ENCODE measurements around the gene KAZN.

KAZN gene

GRCh38 chr1:14778898-14779865, 180.7 kb downstream of the KAZN start:
- TF ChIP-seq CTCF (IDR thresholded peaks at IDR 0.05; ENCODE audit: low read depth, low read length) = peak; percentile 77
- no peak overlapping the region for H3K4me3 ChIP-seq (ENCODE audit: low read depth, low read length)

GRCh38 chr1:14780271-14780670, 181.8 kb downstream of the KAZN start:
- no peak overlapping the region for H3K4me3 ChIP-seq (ENCODE audit: low read depth, low read length)
- no peak for TF ChIP-seq CTCF (IDR thresholded peaks at IDR 0.05; ENCODE audit: low read depth, low read length)

GRCh38 chr1:14781811-14782210, 183.3 kb downstream of the KAZN start:
- TF ChIP-seq CTCF (IDR thresholded peaks at IDR 0.05; ENCODE audit: low read depth, low read length) = no peak
- no peak overlapping the region for H3K4me3 ChIP-seq (ENCODE audit: low read depth, low read length)

GRCh38 chr1:14782741-14783591, 184.5 kb downstream of the KAZN start:
- no peak for TF ChIP-seq CTCF (IDR thresholded peaks at IDR 0.05; ENCODE audit: low read depth, low read length)
- H3K4me3 ChIP-seq (ENCODE audit: low read depth, low read length) = no peak overlapping the region

- no peak overlapping the region for H3K4me3 ChIP-seq (ENCODE audit: low read depth, low read length)
- TF ChIP-seq CTCF (IDR thresholded peaks at IDR 0.05; ENCODE audit: low read depth, low read length) = no peak
Measured at GRCh38 chr1:14783592-14783886, 185.1 kb downstream of the KAZN start.

- TF ChIP-seq CTCF (IDR thresholded peaks at IDR 0.05; ENCODE audit: low read depth, low read length) = no peak
Measured at GRCh38 chr1:14784790-14785773, 186.6 kb downstream of the KAZN start.

More at GRCh38 chr1:14784790-14785773, 186.6 kb downstream of the KAZN start:
- H3K4me3 ChIP-seq (ENCODE audit: low read depth, low read length) = no peak overlapping the region
